Endodermal cell (in vitro differentiated cells): ENCODE data around the gene ASB15. TPM values are rescaled to one million over a fixed set of nuclear protein-coding genes. Genes with fewer than 3 reads are reported as not detected.
A peak's percentile ranks its signal among the peaks of the same experiment; 100 is the strongest.

Experiments
- DNase-seq: peaks from one replicate; pipeline ENCODE4 v3.0.0-alpha.2; 2017
- H3K27ac ChIP-seq: 2 replicates; pipeline ENCODE4 v1.5.1; 2013; ENCODE audit warnings: mild to moderate bottlenecking, low read depth, low read length, moderate library complexity
- H3K27me3 ChIP-seq: 2 replicates; pipeline ENCODE4 v1.6.1; 2013; ENCODE audit warnings: mild to moderate bottlenecking, low read length, moderate library complexity; ENCODE audit not compliant: insufficient read depth, control insufficient read depth, poor library complexity, severe bottlenecking
- H3K36me3 ChIP-seq: 2 replicates; pipeline ENCODE4 v1.7.0; 2013; ENCODE audit warnings: mild to moderate bottlenecking, low read length, moderate library complexity; ENCODE audit not compliant: control insufficient read depth, insufficient read depth
- H3K4me1 ChIP-seq: one replicate; pipeline ENCODE4 v1.7.0; 2013; ENCODE audit warnings: low read length; ENCODE audit not compliant: control insufficient read depth, insufficient read depth
- H3K4me3 ChIP-seq: 2 replicates; pipeline ENCODE4 v1.5.1; 2013; ENCODE audit warnings: mild to moderate bottlenecking, low read length, moderate library complexity
- H3K9ac ChIP-seq: 2 replicates; pipeline ENCODE4 v1.6.1; 2013; ENCODE audit warnings: mild to moderate bottlenecking, low read length, moderate library complexity; ENCODE audit not compliant: poor library complexity, severe bottlenecking; ENCODE audit errors: extremely low read depth
- H3K9me3 ChIP-seq: 2 replicates; pipeline ENCODE4 v1.6.1; 2013; ENCODE audit warnings: mild to moderate bottlenecking, low read length, moderate library complexity; ENCODE audit not compliant: control insufficient read depth
- H3K27ac Mint-ChIP-seq: 2 replicates; pipeline ENCODE4 v1.8.0; 2020; ENCODE audit warnings: mixed read lengths
- H3K27me3 Mint-ChIP-seq: 2 replicates; pipeline ENCODE4 v1.8.0; 2021; ENCODE audit warnings: mild to moderate bottlenecking, mixed read lengths; ENCODE audit not compliant: insufficient read depth
- H3K36me3 Mint-ChIP-seq: 2 replicates; pipeline ENCODE4 v1.8.0; 2020; ENCODE audit warnings: low read depth, mixed read lengths
- H3K4me1 Mint-ChIP-seq: 2 replicates; pipeline ENCODE4 v1.8.0; 2020; ENCODE audit warnings: mixed read lengths
- H3K4me3 Mint-ChIP-seq: 2 replicates; pipeline ENCODE4 v1.8.0; 2020; ENCODE audit warnings: mild to moderate bottlenecking, moderate library complexity, mixed read lengths
- H3K9me3 Mint-ChIP-seq: 2 replicates; pipeline ENCODE4 v1.8.0; 2020; ENCODE audit warnings: mild to moderate bottlenecking, mixed read lengths
- WGBS, 2 experiments: methylation state at CpG; one replicate each; pipeline versions ENCODE4 v1.1.5 to v1.1.7; 2013; ENCODE audit warnings: missing lambda C conversion rate in 2 of 2, mixed read lengths in 1 of 2; ENCODE audit not compliant: insufficient coverage in 1 of 2, insufficient read length in 1 of 2; 5-methylcytosine and 5-hydroxymethylcytosine counted together
- total RNA-seq, 2 donors: library from RNA; stranded (reverse); fragmentation: NEBNext Ultra II Directional in 1 of 2; extraction: Animal tissue kit (Norgen Biotek cat#: 25700) in 1 of 2; gene quantifications; 2 replicates in 1 of 2; 3 replicates in 1 of 2; pipeline ENCODE4 v1.2.1, GENCODE V29; 2021
- TF ChIP-seq, protein P1 (sequence below): fragments of 200-600 bp; sonication (generic); conservative IDR thresholded peaks from 2 replicates; pipeline ENCODE4 v1.5.0; 2021; ENCODE audit warnings: antibody characterized with exemption, mild to moderate bottlenecking

ASB15 gene
- total RNA-seq, 2 donors from 2014 or later, result not detected

DNA sequence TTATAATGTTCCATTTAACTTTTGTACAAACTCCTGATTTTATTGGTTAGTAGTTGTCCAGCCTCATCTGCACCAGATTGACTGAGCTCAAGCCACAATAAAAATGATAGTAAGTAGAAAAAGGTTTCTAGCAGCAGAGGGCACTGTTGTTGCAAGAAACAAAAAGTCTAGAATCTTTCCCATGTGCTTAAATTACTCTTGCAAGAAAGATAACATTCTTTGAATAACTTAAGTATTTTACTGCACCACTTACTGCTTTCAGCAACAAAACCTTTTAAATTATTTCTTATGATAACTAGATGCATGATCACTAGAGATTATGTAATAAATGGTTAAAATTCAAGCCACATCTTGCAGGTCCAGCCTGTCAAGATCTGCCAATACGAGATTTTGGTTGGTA lies 81.1 kb downstream of the ASB15 start:
- no peaks in the 10 kb centered on the region for H3K9me3 Mint-ChIP-seq
- no peak overlapping the region for H3K27ac Mint-ChIP-seq
- peaks cover 11% of the 10 kb centered on the region for H3K4me1 Mint-ChIP-seq
- no peaks in the 10 kb centered on the region for H3K27me3 Mint-ChIP-seq
- Histone ChIP-seq H3K4me1 (peaks cover 3% of the 10 kb centered on the region), H3K27me3 (no peaks in the 10 kb centered on the region), H3K9me3 (no peaks in the 10 kb centered on the region), H3K9ac (no peak overlapping the region), H3K36me3 (peaks cover 71% of the 10 kb centered on the region), H3K27ac (no peak overlapping the region), H3K4me3 (no peak overlapping the region)
- H3K4me3 Mint-ChIP-seq, result no peak overlapping the region
- 100% methylated on average over 1 of the region's 1 CpG; no CpG with 5 or more reads in 1 of the 2 experiments for WGBS, 2 experiments
- TF ChIP-seq, protein P1, sequence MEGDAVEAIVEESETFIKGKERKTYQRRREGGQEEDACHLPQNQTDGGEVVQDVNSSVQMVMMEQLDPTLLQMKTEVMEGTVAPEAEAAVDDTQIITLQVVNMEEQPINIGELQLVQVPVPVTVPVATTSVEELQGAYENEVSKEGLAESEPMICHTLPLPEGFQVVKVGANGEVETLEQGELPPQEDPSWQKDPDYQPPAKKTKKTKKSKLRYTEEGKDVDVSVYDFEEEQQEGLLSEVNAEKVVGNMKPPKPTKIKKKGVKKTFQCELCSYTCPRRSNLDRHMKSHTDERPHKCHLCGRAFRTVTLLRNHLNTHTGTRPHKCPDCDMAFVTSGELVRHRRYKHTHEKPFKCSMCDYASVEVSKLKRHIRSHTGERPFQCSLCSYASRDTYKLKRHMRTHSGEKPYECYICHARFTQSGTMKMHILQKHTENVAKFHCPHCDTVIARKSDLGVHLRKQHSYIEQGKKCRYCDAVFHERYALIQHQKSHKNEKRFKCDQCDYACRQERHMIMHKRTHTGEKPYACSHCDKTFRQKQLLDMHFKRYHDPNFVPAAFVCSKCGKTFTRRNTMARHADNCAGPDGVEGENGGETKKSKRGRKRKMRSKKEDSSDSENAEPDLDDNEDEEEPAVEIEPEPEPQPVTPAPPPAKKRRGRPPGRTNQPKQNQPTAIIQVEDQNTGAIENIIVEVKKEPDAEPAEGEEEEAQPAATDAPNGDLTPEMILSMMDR, result peak; percentile 78
- DNase-seq, result no peak
- peaks cover 15% of the 10 kb centered on the region for H3K36me3 Mint-ChIP-seq

DNA sequence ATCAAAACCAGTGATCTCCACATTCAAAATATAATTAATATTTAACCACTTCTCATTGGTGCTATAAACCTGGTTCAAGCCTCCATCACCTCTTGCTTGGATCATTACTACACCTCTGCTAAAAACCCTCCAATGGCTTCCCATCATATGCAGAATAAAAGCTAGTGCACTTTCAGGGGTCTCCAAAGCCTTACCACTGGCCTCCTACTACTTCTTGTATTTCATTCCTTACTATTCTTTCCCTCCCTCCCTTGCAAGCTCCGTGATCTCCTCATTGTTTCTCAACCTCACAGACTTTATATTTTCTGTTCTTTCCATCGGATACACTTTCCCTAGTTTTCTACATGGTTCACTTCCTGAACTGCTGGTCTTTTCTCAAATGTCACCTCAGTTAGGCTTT lies 85.5 kb downstream of the ASB15 start:
- no peak overlapping the region for H3K27ac Mint-ChIP-seq
- TF ChIP-seq, protein P1, result no peak
- H3K9ac ChIP-seq, result no peak overlapping the region
- 92 to 100% methylated on average over 2 of the region's 2 CpGs for WGBS, 2 experiments
- no peak for DNase-seq
- no peaks in the 10 kb centered on the region for H3K27me3 Mint-ChIP-seq
- H3K36me3 Mint-ChIP-seq, result peaks cover 27% of the 10 kb centered on the region
- no peaks in the 10 kb centered on the region for H3K4me1 Mint-ChIP-seq
- no peak overlapping the region for H3K27ac ChIP-seq
- H3K4me3 ChIP-seq, result no peak overlapping the region
- H3K4me3 Mint-ChIP-seq, result no peak overlapping the region
- H3K27me3 ChIP-seq, result no peaks in the 10 kb centered on the region
- H3K9me3 Mint-ChIP-seq, result no peaks in the 10 kb centered on the region
- H3K4me1 ChIP-seq, result no peaks in the 10 kb centered on the region
- H3K36me3 ChIP-seq, result peaks cover 72% of the 10 kb centered on the region
- no peaks in the 10 kb centered on the region for H3K9me3 ChIP-seq

DNA sequence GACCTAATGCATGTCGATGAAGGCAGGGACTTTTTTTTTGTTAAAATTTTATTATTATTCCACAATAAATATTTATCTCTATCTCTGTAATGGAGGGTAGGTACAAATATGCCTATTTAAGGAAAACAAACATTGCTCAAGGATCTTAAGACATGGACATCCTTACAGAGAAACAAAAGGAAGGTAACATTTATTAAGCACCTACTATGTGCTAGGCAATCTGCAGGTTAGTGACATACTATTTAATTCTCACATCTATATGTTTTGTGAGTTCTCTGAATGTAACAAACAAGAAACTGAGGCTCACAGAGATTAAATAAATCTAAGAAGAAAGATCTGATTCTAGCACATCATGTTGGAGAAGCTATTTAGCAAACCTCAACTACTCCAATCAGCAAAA lies 86.1 kb downstream of the ASB15 start:
- no peaks in the 10 kb centered on the region for H3K4me1 Mint-ChIP-seq

More for the DNA sequence above, 86.1 kb downstream of the ASB15 start:
- no peak overlapping the region for H3K4me3 Mint-ChIP-seq
- Histone ChIP-seq H3K27me3 (no peaks in the 10 kb centered on the region), H3K36me3 (peaks cover 77% of the 10 kb centered on the region), H3K4me1 (no peaks in the 10 kb centered on the region), H3K9ac (no peak overlapping the region), H3K4me3 (no peak overlapping the region), H3K9me3 (no peaks in the 10 kb centered on the region), H3K27ac (no peak overlapping the region)
- no CpG with 5 or more reads among the region's 1 CpG for WGBS, 2 experiments
- no peak for DNase-seq
- TF ChIP-seq, protein P1, result no peak
- no peak overlapping the region for H3K27ac Mint-ChIP-seq
- no peaks in the 10 kb centered on the region for H3K9me3 Mint-ChIP-seq
- H3K36me3 Mint-ChIP-seq, result peaks cover 32% of the 10 kb centered on the region
- H3K27me3 Mint-ChIP-seq, result no peaks in the 10 kb centered on the region

Other genes starting within 250 kb of the ASB15 start
- gene IQUB, start 67.2 kb upstream of the ASB15 start, total RNA-seq, result 1 to 10 TPM in 1 of 2 donors, under 1 TPM in 1; 0.88 to 2.1 TPM
- 10 to 100 TPM; 48.6 to 52.3 TPM for gene NDUFA5, start 44.0 kb upstream of the ASB15 start, total RNA-seq
- gene LMOD2, start 54.0 kb downstream of the ASB15 start, total RNA-seq, result not detected
- gene WASL, start 147.2 kb downstream of the ASB15 start, total RNA-seq, result 10 to 100 TPM; 35.1 to 36.7 TPM
- 1 to 10 TPM in 1 of 2 donors, under 1 TPM in 1; 0.51 to 1.2 TPM for gene HYAL4, start 243.3 kb downstream of the ASB15 start, total RNA-seq